HCT116 (cell line): ENCODE measurements around the gene PCDHGB4. TPM values are rescaled to one million over a fixed set of nuclear protein-coding genes. Genes with fewer than 3 reads are reported as not detected.
A peak's percentile ranks its signal among the peaks of the same experiment; 100 is the strongest.

Experiments
- ATAC-seq: fragments of 200-7000 bp; cut with Tn5 transposase; 2 replicates; pipeline ENCODE4 v1.9.1; 2020; ENCODE audit warnings: mild to moderate bottlenecking, moderate library complexity
- BruUV-seq: library from RNA; stranded (reverse); fragments of 400-500 nt; replicated peaks from 2 replicates; lab custom pipeline; 2021; lab: Mats Ljungman, UMichigan
- CTCF ChIA-PET: fragments of 300-600 bp; sonication (Branson Sonifier 250); formaldehyde crosslinking; loops from one replicate; lab custom pipeline; 2021; ENCODE audit warnings: antibody characterized with exemption; lab: Charles Lee
- POLR2A ChIA-PET: fragments of 300-600, 350-600 bp; sonication (Branson Sonifier 250); formaldehyde crosslinking; loops from one replicate; lab custom pipeline; 2021; ENCODE audit warnings: antibody characterized with exemption; lab: Charles Lee
- RAD21 ChIA-PET, 2 experiments: fragments of 300-600 bp; sonication (Branson Sonifier 250); formaldehyde crosslinking; loops; one replicate each; lab custom pipeline; 2023; ENCODE audit warnings: low total read pairs in 2 of 2; ENCODE audit not compliant: uncharacterized antibody in 2 of 2, unreplicated experiment in 2 of 2, low non-redundant PET in 1 of 2; lab: Charles Lee
- DNase-seq: peaks from one replicate; pipeline ENCODE4 v3.0.0-alpha.2; 2010; ENCODE audit warnings: low read depth, low spot score
- H2AFZ ChIP-seq: fragments of 200-600 bp; shearing (Covaris generic), sonication (generic); 2 replicates; pipeline ENCODE4 v1.6.1; 2017; ENCODE audit warnings: low read depth, mixed run types, mixed read lengths, antibody characterized with exemption, low read length; ENCODE audit not compliant: poor library complexity, severe bottlenecking
- H3K27ac ChIP-seq: 2 replicates; pipeline ENCODE4 v1.5.1; 2012; ENCODE audit warnings: low read depth, low read length
- H3K27me3 ChIP-seq: fragments of 200-600 bp; sonication (generic); 2 replicates; pipeline ENCODE4 v1.6.1; 2016; ENCODE audit warnings: mixed run types, low read length, mixed read lengths; ENCODE audit not compliant: insufficient read depth
- H3K36me3 ChIP-seq, 2 experiments: fragments of 200-500 bp in 1 of 2; fragments of 200-600 bp in 1 of 2; sonication (Bioruptor generic) in 1 of 2; sonication (generic) in 1 of 2; 2 replicates each; pipeline versions ENCODE4 v1.5.1 to v1.6.1; 2014 to 2016; ENCODE audit warnings: low read length in 2 of 2, inconsistent platforms in 1 of 2, mixed read lengths in 1 of 2, mixed run types in 1 of 2; ENCODE audit not compliant: insufficient read depth in 2 of 2, control insufficient read depth in 1 of 2
- H3K4me1 ChIP-seq, 2 experiments: fragments of 200-600 bp in 1 of 2; sonication (generic) in 1 of 2; 2 replicates each; pipeline versions ENCODE4 v1.5.1 to v1.6.1; 2012 to 2017; ENCODE audit warnings: low read length in 2 of 2, inconsistent platforms in 1 of 2, mild to moderate bottlenecking in 1 of 2, mixed read lengths in 1 of 2, mixed run types in 1 of 2, moderate library complexity in 1 of 2; ENCODE audit not compliant: insufficient read depth in 2 of 2, control insufficient read depth in 1 of 2
- H3K4me2 ChIP-seq: fragments of 200-600 bp; sonication (generic); 2 replicates; pipeline ENCODE4 v1.6.1; 2017; ENCODE audit warnings: mixed run types, low read length, mixed read lengths
- H3K4me3 ChIP-seq, 2 experiments: fragments of 200-600 bp in 1 of 2; sonication (generic) in 1 of 2; replicated peaks in 1 of 2; 2 replicates each; pipeline ENCODE4 v1.5.1; 2011 to 2016; ENCODE audit warnings: low read length in 2 of 2, control low read depth in 1 of 2, low read depth in 1 of 2, mild to moderate bottlenecking in 1 of 2, mixed read lengths in 1 of 2, mixed run types in 1 of 2
- H3K79me2 ChIP-seq: fragments of 200-600 bp; sonication (generic); 2 replicates; pipeline ENCODE4 v1.6.1; 2017; ENCODE audit warnings: mild to moderate bottlenecking, mixed run types, low read length, moderate library complexity, mixed read lengths; ENCODE audit not compliant: insufficient read depth
- H3K9ac ChIP-seq: fragments of 200-600 bp; sonication (generic); 2 replicates; pipeline ENCODE4 v1.6.1; 2016; ENCODE audit warnings: low read length, mixed read lengths
- H3K9me2 ChIP-seq: fragments of 200-600 bp; sonication (generic), shearing (Covaris generic); 2 replicates; pipeline ENCODE4 v1.6.1; 2017; ENCODE audit warnings: mixed run types, mild to moderate bottlenecking, moderate library complexity; ENCODE audit not compliant: insufficient read depth
- H3K9me3 ChIP-seq, 2 experiments: fragments of 200-500 bp in 1 of 2; fragments of 200-600 bp in 1 of 2; sonication (Bioruptor generic) in 1 of 2; sonication (generic) in 1 of 2; 2 replicates each; pipeline ENCODE4 v1.6.1; 2014 to 2017; ENCODE audit warnings: low read length in 2 of 2, mixed read lengths in 2 of 2, inconsistent platforms in 1 of 2, low read depth in 1 of 2, mild to moderate bottlenecking in 1 of 2, mixed run types in 1 of 2, moderate library complexity in 1 of 2; ENCODE audit not compliant: control insufficient read depth in 1 of 2, insufficient read depth in 1 of 2
- H4K20me1 ChIP-seq: fragments of 200-600 bp; sonication (generic), shearing (Covaris generic); 2 replicates; pipeline ENCODE4 v1.6.1; 2017; ENCODE audit warnings: mixed run types, mild to moderate bottlenecking, moderate library complexity; ENCODE audit not compliant: insufficient read depth
- CTCF ChIP-seq, 3 experiments: fragments of 200-600 bp in 1 of 3; sonication (generic) in 1 of 3; IDR thresholded peaks in 2 of 3; conservative IDR thresholded peaks in 1 of 3; 2 replicates each; pipeline ENCODE4 v1.5.1; 2012 to 2017; ENCODE audit warnings: low read depth in 2 of 3, low read length in 2 of 3, antibody characterized with exemption in 1 of 3, borderline replicate concordance in 1 of 3, control low read depth in 1 of 3, mild to moderate bottlenecking in 1 of 3, mixed read lengths in 1 of 3, mixed run types in 1 of 3, moderate library complexity in 1 of 3; ENCODE audit not compliant: insufficient read depth in 1 of 3
- EZH2 ChIP-seq: fragments of 200-600 bp; sonication (generic); IDR thresholded peaks from 2 replicates; pipeline ENCODE4 v1.6.1; 2017; ENCODE audit warnings: antibody characterized with exemption, mixed run types
- JUND ChIP-seq: IDR thresholded peaks from 2 replicates; pipeline ENCODE4 v1.6.1; 2012
- MAX ChIP-seq: IDR thresholded peaks from 2 replicates; pipeline ENCODE4 v1.6.1; 2012
- RAD21 ChIP-seq: IDR thresholded peaks from 2 replicates; pipeline ENCODE4 v1.6.1; 2012; ENCODE audit warnings: low read depth, mild to moderate bottlenecking
- SP1 ChIP-seq: IDR thresholded peaks from 2 replicates; pipeline ENCODE4 v1.6.1; 2012; ENCODE audit warnings: low read depth
- intact Hi-C: fragments of 100-400 bp; cut with micrococcal nuclease; formaldehyde crosslinking; loops from 2 replicates; pipeline ENCODE4 v1.10.0; 2022
- total RNA-seq: library from RNA; stranded (reverse); gene quantifications from one replicate; pipeline ENCODE4 v1.2.1, GENCODE V29; 2021; ENCODE audit not compliant: unreplicated experiment

Gene PCDHGB4
- total RNA-seq, 1 experiment from 2014 or later: not detected

GRCh38 chr5:141419074-141419880 is 31.8 kb downstream of the PCDHGB4 start (continued):
- TF ChIP-seq JUND: no peak
- TF ChIP-seq MAX: no peak
- TF ChIP-seq EZH2: no peak

- Histone ChIP-seq H3K9ac (no peak within 1 kb of the TSS), H3K9me2 (no peaks in the 10 kb centered on the region), H3K36me3 (no peaks in the 10 kb centered on the region), H3K4me1 (no peaks in the 10 kb centered on the region), H3K79me2 (no peaks in the 10 kb centered on the region), H3K4me2 (no peak within 1 kb of the TSS), H3K9me3 (peaks cover 4 to 22% of the 10 kb centered on the region in 2 experiments; a peak in 2 of 4 replicates), H4K20me1 (no peaks in the 10 kb centered on the region), H3K27me3 (no peaks in the 10 kb centered on the region), H3K4me3 (no peak within 1 kb of the TSS), H3K27ac (no peak within 1 kb of the TSS), H2AFZ (no peak within 1 kb of the TSS)
- TF ChIP-seq RAD21 (peak; percentile 59), SP1 (no peak), CTCF (IDR thresholded peaks at IDR 0.05 in 2 of 3, conservative IDR thresholded peaks at IDR 0.05 in 1 of 3; ENCODE audit: borderline replicate concordance in 1 of 3, insufficient read depth in 1 of 3, low read depth in 2 of 3, low read length in 2 of 3) (peak; percentile 31 to 48 (median 42); a peak in 3 of 6 replicates)
- intact Hi-C loops: no loop called here
- POLR2A ChIA-PET: no interaction called here
- RAD21 ChIA-PET: no interaction called here
- CTCF ChIA-PET: interaction anchor here (0.7 to 1.9 kb wide), 5 partner anchors 8 to 143 kb away, joined by 5 to 11 read pairs (median 6); partner anchors contain the start of gene PCDHGA10
- DNase-seq: peak; percentile 4
- no peak for ATAC-seq
- BruUV-seq: no TSS peak
These were observed 33.5 kb downstream of the PCDHGB4 start, which contains the start of gene PCDHGA11 for GRCh38 chr5:141420855-141421488. PCDHGA11 (plus strand) TSS chr5:141421051; CDS start chr5:141421228, 177 bp downstream.
